ENCODE data around the gene GIGYF2.

DNA sequence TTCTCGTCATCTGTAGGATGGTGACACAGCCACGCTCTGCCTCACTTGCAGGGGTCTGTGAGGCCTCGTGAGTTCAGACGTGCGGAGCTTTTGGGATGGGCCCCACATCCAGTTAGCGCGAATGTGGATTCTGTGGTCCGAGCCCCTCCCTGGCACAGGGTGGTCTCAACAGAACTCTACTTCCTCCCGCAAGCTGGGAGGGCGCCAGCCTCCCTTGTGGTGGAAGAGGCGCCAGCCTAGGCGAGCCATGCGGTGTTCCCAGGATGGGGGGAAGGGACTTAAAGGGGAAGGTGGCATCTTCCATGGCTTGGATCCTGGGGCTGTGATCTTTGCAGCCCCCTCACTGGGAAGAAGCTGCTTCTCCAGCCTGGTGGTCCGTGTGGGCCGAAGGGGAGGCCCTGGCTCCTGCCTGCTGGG, 174.3 kb downstream of the GIGYF2 start:
- TF ChIP-seq CTCF (optimal IDR thresholded peaks at IDR 0.05 in 1 of 3, IDR thresholded peaks at IDR 0.05 in 1 of 3, conservative IDR thresholded peaks at IDR 0.05 in 1 of 3; ENCODE audit: extremely low read depth in 1 of 3, insufficient read depth in 2 of 3, low read length in 3 of 3) (no peak), EZH2 (IDR thresholded peaks at IDR 0.05; ENCODE audit: low read length) (no peak)
